Cardiac muscle cell (in vitro differentiated cells and primary cell): Measurements from ENCODE around the gene KCNIP4. TPM values are rescaled to one million over a fixed set of nuclear protein-coding genes. Genes with fewer than 3 reads are reported as not detected.

Experiments
- DNase-seq, 2 donors: peaks; one replicate each; pipeline versions ENCODE4 v3.0.0 to v3.0.0-alpha.2; 2010 to 2017; ENCODE audit warnings: low read depth in 1 of 2, low spot score in 1 of 2
- H3K27ac ChIP-seq: fragments of 200-600 bp; sonication (generic); 2 replicates; pipeline ENCODE4 v1.5.1; 2016
- H3K27me3 ChIP-seq: fragments of 200-600 bp; sonication (generic); 2 replicates; pipeline ENCODE4 v1.6.0; 2016; ENCODE audit warnings: control low read depth
- H3K36me3 ChIP-seq: fragments of 200-600 bp; sonication (generic); 2 replicates; pipeline ENCODE4 v1.5.1; 2016; ENCODE audit warnings: control low read depth
- H3K4me1 ChIP-seq: fragments of 200-600 bp; sonication (generic); 2 replicates; pipeline ENCODE4 v1.8.1; 2017; ENCODE audit warnings: low read depth, mild to moderate bottlenecking, mixed run types
- H3K4me3 ChIP-seq: fragments of 200-600 bp; sonication (generic); 2 replicates; pipeline ENCODE4 v1.5.1; 2016; ENCODE audit warnings: mild to moderate bottlenecking
- H3K9me3 ChIP-seq: fragments of 200-600 bp; sonication (generic); 2 replicates; pipeline ENCODE4 v1.5.1; 2017; ENCODE audit warnings: low read depth, mild to moderate bottlenecking, control low read depth
- polyA plus RNA-seq: library from polyadenylated mRNA; unstranded; fragments of >200 nt; fragmentation: Nextera tagmentation; extraction: Ambion mirVana; gene quantifications from 2 replicates; pipeline ENCODE4 v1.2.1, GENCODE V29; 2016
- total RNA-seq: library from RNA; depleted of rRNA; stranded (reverse); fragments of >200 nt; gene quantifications from 2 replicates; pipeline ENCODE4 v1.2.3, GENCODE V29; 2016
- TF ChIP-seq, protein P1 (sequence below): IDR thresholded peaks from 2 replicates; pipeline ENCODE4 v1.5.1; 2012; ENCODE audit warnings: low read depth, mild to moderate bottlenecking, low read length

KCNIP4 gene
- total and polyA plus RNA-seq, 2 experiments from 2014 or later, result 14.5 to 15.9 TPM

DNA sequence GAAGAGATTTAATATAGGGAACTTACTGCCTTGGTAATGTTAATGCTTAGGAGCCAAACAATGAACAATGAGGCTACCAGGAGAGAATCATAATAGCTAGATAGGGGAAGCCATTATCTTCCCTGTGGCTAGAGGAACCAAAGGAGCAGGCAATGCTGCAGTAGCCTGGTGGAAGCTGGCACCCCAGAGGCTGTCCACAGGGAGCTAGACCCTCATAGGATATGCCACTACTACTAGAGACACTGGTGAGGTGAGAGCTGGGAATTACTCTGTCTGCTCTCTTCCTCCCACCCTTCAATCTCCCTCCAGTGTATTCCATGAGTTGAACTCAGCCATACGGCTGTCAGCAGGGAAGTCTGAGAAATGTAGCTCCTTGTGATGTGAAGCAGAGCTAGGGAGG is 601.4 kb downstream of the KCNIP4 start:
- no peaks in the 10 kb centered on the region for H3K27me3 ChIP-seq
- TF ChIP-seq, protein P1, sequence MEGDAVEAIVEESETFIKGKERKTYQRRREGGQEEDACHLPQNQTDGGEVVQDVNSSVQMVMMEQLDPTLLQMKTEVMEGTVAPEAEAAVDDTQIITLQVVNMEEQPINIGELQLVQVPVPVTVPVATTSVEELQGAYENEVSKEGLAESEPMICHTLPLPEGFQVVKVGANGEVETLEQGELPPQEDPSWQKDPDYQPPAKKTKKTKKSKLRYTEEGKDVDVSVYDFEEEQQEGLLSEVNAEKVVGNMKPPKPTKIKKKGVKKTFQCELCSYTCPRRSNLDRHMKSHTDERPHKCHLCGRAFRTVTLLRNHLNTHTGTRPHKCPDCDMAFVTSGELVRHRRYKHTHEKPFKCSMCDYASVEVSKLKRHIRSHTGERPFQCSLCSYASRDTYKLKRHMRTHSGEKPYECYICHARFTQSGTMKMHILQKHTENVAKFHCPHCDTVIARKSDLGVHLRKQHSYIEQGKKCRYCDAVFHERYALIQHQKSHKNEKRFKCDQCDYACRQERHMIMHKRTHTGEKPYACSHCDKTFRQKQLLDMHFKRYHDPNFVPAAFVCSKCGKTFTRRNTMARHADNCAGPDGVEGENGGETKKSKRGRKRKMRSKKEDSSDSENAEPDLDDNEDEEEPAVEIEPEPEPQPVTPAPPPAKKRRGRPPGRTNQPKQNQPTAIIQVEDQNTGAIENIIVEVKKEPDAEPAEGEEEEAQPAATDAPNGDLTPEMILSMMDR, result no peak
- no peaks in the 10 kb centered on the region for H3K36me3 ChIP-seq
- DNase-seq, result no peak
- H3K27ac ChIP-seq, result no peak overlapping the region
- H3K4me1 ChIP-seq, result no peaks in the 10 kb centered on the region
- H3K9me3 ChIP-seq, result no peaks in the 10 kb centered on the region
- no peak overlapping the region for H3K4me3 ChIP-seq

DNA sequence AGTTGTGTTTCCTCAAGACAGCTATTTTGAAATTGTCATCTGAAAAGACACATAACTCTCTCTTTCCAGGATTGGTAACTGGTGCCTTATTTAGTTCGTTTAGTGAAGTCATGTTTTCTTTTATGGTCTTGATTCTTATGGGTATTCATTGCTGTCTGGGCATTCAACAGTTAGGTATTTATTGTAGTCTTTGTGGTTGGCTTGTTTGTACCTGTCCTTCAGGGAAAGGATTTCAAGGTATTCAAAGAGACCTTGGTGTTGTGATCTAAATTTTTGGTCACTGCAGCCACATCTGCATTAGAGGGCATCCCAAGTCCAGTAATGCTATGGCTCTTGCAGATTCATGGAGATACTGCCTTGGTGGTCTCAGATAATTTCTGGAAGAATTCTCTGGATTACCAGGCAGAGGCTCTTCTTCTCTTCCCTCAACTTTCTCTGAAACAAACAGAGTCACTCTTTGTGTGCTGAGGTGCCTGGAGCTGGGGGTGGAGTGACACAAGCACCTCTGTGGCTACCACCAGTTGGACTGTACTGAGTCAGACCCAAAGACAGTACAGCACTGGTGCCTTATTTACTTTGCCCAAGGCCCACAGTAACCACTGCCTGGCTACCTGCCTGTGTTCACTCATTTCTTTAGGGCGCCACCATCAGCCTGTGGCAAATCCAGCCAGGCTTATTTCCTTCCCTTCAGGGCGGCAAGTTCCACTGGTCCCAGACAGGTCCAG is 620.4 kb downstream of the KCNIP4 start:
- Histone ChIP-seq H3K27me3 (no peaks in the 10 kb centered on the region), H3K4me1 (no peaks in the 10 kb centered on the region), H3K36me3 (no peaks in the 10 kb centered on the region), H3K9me3 (no peaks in the 10 kb centered on the region), H3K4me3 (no peak overlapping the region), H3K27ac (no peak overlapping the region)
- TF ChIP-seq, protein P1, result no peak
- no peak for DNase-seq

DNA sequence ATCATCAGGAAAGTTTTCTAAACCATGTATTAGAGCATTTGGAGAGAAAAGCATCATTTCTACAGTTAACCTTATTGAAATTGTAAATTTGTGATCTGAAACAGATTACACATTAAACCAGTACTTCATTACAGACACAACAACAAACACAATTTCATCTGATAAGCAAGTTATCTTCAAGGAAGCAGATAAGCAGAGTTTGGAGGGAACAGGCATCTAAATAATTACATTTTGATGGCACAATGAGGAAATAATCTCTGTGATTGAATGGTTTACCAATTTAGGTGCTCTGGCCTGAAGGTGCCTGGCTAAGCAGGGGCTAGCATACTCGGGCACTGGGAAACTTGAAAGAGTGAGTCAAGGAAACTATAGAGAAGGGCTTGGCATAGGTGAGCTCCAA is 628.5 kb downstream of the KCNIP4 start:
- DNase-seq, result no peak
- TF ChIP-seq, protein P1, result no peak
- Histone ChIP-seq H3K4me3 (no peak overlapping the region), H3K27me3 (no peaks in the 10 kb centered on the region), H3K9me3 (no peaks in the 10 kb centered on the region), H3K27ac (no peak overlapping the region), H3K36me3 (no peaks in the 10 kb centered on the region), H3K4me1 (no peaks in the 10 kb centered on the region)

DNA sequence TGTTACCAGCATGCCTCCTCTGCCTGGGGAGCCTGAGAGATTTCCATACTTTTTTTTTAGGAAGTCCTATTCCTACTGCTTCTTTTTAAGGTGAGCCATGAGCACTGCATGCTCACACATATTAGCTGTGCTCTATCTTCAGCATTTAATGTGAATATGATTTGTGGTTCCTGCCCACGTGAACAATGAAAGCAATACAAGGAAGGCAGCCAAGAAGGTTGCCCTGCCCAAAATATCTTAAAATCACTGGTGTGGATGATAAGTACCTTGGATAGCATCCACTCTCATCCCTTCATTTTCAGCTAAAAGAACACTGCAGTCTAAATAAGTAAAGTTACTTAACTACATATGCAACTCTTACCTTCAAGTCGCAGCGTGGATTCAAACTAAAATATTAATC is 640.9 kb downstream of the KCNIP4 start:
- DNase-seq, result no peak
- Histone ChIP-seq H3K27me3 (peaks cover 38% of the 10 kb centered on the region), H3K4me1 (no peaks in the 10 kb centered on the region), H3K27ac (no peak overlapping the region), H3K4me3 (no peak overlapping the region), H3K9me3 (no peaks in the 10 kb centered on the region), H3K36me3 (no peaks in the 10 kb centered on the region)
- TF ChIP-seq, protein P1, result no peak

DNA sequence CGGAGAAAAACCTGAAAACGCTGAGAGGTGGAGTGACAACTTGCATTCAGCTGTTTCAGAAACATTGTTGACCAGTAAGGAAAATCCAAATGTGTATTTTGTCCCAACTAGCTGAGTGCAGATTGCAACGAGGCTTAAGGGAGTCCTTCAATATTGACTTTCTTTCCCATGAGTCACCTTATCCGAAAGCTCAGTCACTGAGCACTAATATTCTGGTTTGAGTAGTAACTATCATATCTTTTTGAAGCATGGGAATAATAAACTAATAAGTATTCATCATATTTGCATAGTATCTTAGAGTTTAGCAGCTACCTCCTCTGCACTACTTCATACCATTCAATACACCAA is 644.1 kb downstream of the KCNIP4 start:
- Histone ChIP-seq H3K27ac (no peak overlapping the region), H3K36me3 (no peaks in the 10 kb centered on the region), H3K27me3 (peaks cover 49% of the 10 kb centered on the region), H3K4me1 (no peaks in the 10 kb centered on the region), H3K9me3 (no peaks in the 10 kb centered on the region), H3K4me3 (peak overlapping the region; percentile 19)
- DNase-seq, result no peak
- TF ChIP-seq, protein P1, result no peak

DNA sequence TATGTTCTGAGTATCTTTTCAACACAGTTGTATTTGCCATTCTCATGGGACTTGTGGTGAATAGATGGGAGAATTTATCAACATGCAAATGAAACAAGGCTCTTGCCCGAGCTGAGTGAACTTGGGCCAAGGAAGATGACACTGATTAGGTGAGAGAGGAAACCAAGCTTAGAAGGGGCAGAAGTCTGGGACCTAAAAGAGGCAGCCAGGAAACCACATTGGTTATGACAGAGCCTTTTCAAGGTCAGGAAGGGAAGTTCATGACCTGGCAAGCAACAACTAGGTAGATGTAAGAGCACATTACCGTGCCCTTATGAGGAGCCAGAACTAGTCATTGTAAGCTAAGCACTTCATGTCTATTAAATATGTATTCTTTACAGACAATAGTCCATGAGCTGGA is 658.0 kb downstream of the KCNIP4 start:
- H3K9me3 ChIP-seq, result no peaks in the 10 kb centered on the region
- H3K27me3 ChIP-seq, result no peaks in the 10 kb centered on the region
- H3K36me3 ChIP-seq, result no peaks in the 10 kb centered on the region
- H3K27ac ChIP-seq, result no peak overlapping the region
- DNase-seq, result no peak
- TF ChIP-seq, protein P1, result no peak
- no peak overlapping the region for H3K4me3 ChIP-seq
- no peaks in the 10 kb centered on the region for H3K4me1 ChIP-seq
